Stimulated activated CD8-positive, alpha-beta memory T cell treated with anti-CD3 and anti-CD28 coated beads, Interleukin-4, amount 100 ng/mL, for 1 hour (primary cell): ENCODE measurements around the gene SST.

ENCODE experiments used
- DNase-seq, 2 donors: peaks; one replicate each; pipeline ENCODE4 v3.0.0-alpha.2; 2020; ENCODE audit warnings: low read depth in 2 of 2, low spot score in 1 of 2

Gene SST

GRCh38 chr3:187636528-187636927, 33.7 kb downstream of the SST start:
- no peak for DNase-seq

- no peak for DNase-seq
These were observed 39.8 kb downstream of the SST start for GRCh38 chr3:187630404-187630803.

- no peak for DNase-seq
These were observed 40.5 kb downstream of the SST start for GRCh38 chr3:187629711-187630110.

- DNase-seq: no peak
These were observed 42.0 kb downstream of the SST start for GRCh38 chr3:187628169-187628568.

- no peak for DNase-seq
These were observed 43.6 kb downstream of the SST start for GRCh38 chr3:187626581-187626980.

GRCh38 chr3:187624588-187624987, 45.6 kb downstream of the SST start:
- no peak for DNase-seq

- DNase-seq: no peak
These were observed 46.8 kb downstream of the SST start for GRCh38 chr3:187623285-187623814.

- no peak for DNase-seq
These were observed 48.3 kb downstream of the SST start for GRCh38 chr3:187621881-187622280.

- no peak for DNase-seq
These were observed 50.7 kb downstream of the SST start for GRCh38 chr3:187619461-187619860.
